SK-N-SH (cell line): Measurements from ENCODE around the gene NAXD. TPM values are rescaled to one million over a fixed set of nuclear protein-coding genes. Genes with fewer than 3 reads are reported as not detected.

ENCODE experiments used
- CTCF ChIA-PET: fragments of 300-600, 350-600 bp; formaldehyde crosslinking; extraction: SDS; loops from one replicate; lab custom pipeline; 2021; lab: Yijun Ruan, JAX
- POLR2A ChIA-PET: fragments of 350-600 bp; sonication (Branson Sonifier 250); formaldehyde crosslinking; extraction: SDS; loops from one replicate; lab custom pipeline; 2020; ENCODE audit warnings: antibody characterized with exemption, inconsistent platforms; lab: Yijun Ruan, JAX
- DNase-seq: peaks from one replicate; pipeline ENCODE4 v3.0.0; 2012
- H2AFZ ChIP-seq: fragments of 200-600 bp; sonication (generic); 2 replicates; pipeline ENCODE4 v1.8.1; 2016; ENCODE audit warnings: antibody characterized with exemption, mild to moderate bottlenecking, low read depth
- H3F3A ChIP-seq: fragments of 200-600 bp; sonication (generic); replicated peaks from 2 replicates; pipeline ENCODE3; 2016; ENCODE audit warnings: antibody characterized with exemption, mild to moderate bottlenecking; ENCODE audit not compliant: insufficient read depth
- H3K27ac ChIP-seq, 2 experiments: fragments of 200-500 bp in 1 of 2; fragments of 200-600 bp in 1 of 2; sonication (Bioruptor generic) in 1 of 2; sonication (generic), shearing (Covaris generic) in 1 of 2; 2 replicates each; pipeline versions ENCODE4 v1.5.1 to v1.6.1; 2014 to 2016; ENCODE audit warnings: low read depth in 2 of 2, inconsistent platforms in 1 of 2, low read length in 1 of 2, mild to moderate bottlenecking in 1 of 2, mixed read lengths in 1 of 2
- H3K27me3 ChIP-seq: fragments of 200-600 bp; sonication (generic), shearing (Covaris generic); 2 replicates; pipeline ENCODE4 v1.6.1; 2016; ENCODE audit warnings: mixed run types; ENCODE audit not compliant: insufficient read depth
- H3K36me3 ChIP-seq, 2 experiments: fragments of 200-500 bp in 1 of 2; fragments of 200-600 bp in 1 of 2; sonication (Bioruptor generic) in 1 of 2; sonication (generic) in 1 of 2; replicated peaks in 1 of 2; 2 replicates each; pipeline versions ENCODE3 to v1.5.1; 2014 to 2016; ENCODE audit warnings: low read length in 1 of 2, mild to moderate bottlenecking in 1 of 2; ENCODE audit not compliant: insufficient read depth in 2 of 2, control insufficient read depth in 1 of 2
- H3K4me1 ChIP-seq, 2 experiments: fragments of 200-500 bp in 1 of 2; fragments of 200-600 bp in 1 of 2; sonication (Bioruptor generic) in 1 of 2; sonication (generic), shearing (Covaris generic) in 1 of 2; 2 replicates each; pipeline versions ENCODE4 v1.5.1 to v1.6.1; 2014 to 2016; ENCODE audit warnings: low read depth in 1 of 2, low read length in 1 of 2, mixed run types in 1 of 2; ENCODE audit not compliant: insufficient read depth in 2 of 2, control insufficient read depth in 1 of 2
- H3K4me2 ChIP-seq: fragments of 200-600 bp; sonication (generic), shearing (Covaris generic); 2 replicates; pipeline ENCODE4 v1.6.1; 2017; ENCODE audit warnings: mixed run types
- H3K4me3 ChIP-seq, 2 experiments: fragments of 200-500 bp in 1 of 2; fragments of 200-600 bp in 1 of 2; sonication (Bioruptor generic) in 1 of 2; sonication (generic), shearing (Covaris generic) in 1 of 2; 2 replicates each; pipeline versions ENCODE4 v1.5.1 to v1.8.1; 2014 to 2016; ENCODE audit warnings: low read depth in 2 of 2, inconsistent platforms in 1 of 2, low read length in 1 of 2, mild to moderate bottlenecking in 1 of 2, mixed read lengths in 1 of 2, moderate library complexity in 1 of 2
- H3K79me2 ChIP-seq: fragments of 200-600 bp; sonication (generic); 2 replicates; pipeline ENCODE4 v1.8.1; 2017; ENCODE audit warnings: mild to moderate bottlenecking; ENCODE audit not compliant: insufficient read depth
- H3K9ac ChIP-seq: fragments of 200-600 bp; sonication (generic); 2 replicates; pipeline ENCODE4 v1.6.1; 2017; ENCODE audit warnings: mixed run types
- H3K9me2 ChIP-seq: fragments of 200-600 bp; sonication (generic); 2 replicates; pipeline ENCODE4 v1.6.1; 2017; ENCODE audit warnings: mixed run types
- H3K9me3 ChIP-seq: fragments of 200-600 bp; sonication (generic); 2 replicates; pipeline ENCODE4 v1.6.1; 2017; ENCODE audit warnings: mixed run types, mild to moderate bottlenecking, moderate library complexity
- H4K20me1 ChIP-seq: fragments of 200-600 bp; sonication (generic); 2 replicates; pipeline ENCODE4 v1.6.1; 2017; ENCODE audit warnings: mild to moderate bottlenecking, mixed run types; ENCODE audit not compliant: insufficient read depth
- EZH2phosphoT487 ChIP-seq: fragments of 200-600 bp; sonication (generic); IDR thresholded peaks from 2 replicates; pipeline ENCODE4 v1.6.1; 2017; ENCODE audit warnings: low read depth, mixed run types, mild to moderate bottlenecking, antibody characterized with exemption, moderate library complexity, borderline replicate concordance
- MXI1 ChIP-seq: IDR thresholded peaks from 2 replicates; pipeline ENCODE4 v1.6.1; 2012; ENCODE audit warnings: mild to moderate bottlenecking, low read depth, low read length, improper control_type of control experiment
- POLR2AphosphoS5 ChIP-seq: IDR thresholded peaks from 2 replicates; pipeline ENCODE4 v1.6.1; 2012; ENCODE audit warnings: low read depth, low read length
- RAD21 ChIP-seq: IDR thresholded peaks from 2 replicates; pipeline ENCODE4 v1.6.1; 2012; ENCODE audit warnings: mild to moderate bottlenecking, low read length
- RFX5 ChIP-seq: IDR thresholded peaks from 2 replicates; pipeline ENCODE4 v1.6.1; 2012; ENCODE audit warnings: mild to moderate bottlenecking, improper control_type of control experiment, low read length
- SMC3 ChIP-seq: IDR thresholded peaks from 2 replicates; pipeline ENCODE4 v1.6.1; 2012; ENCODE audit warnings: low read depth, low read length, improper control_type of control experiment
- WGBS: methylation state at CpG from one replicate; pipeline ENCODE4 v1.1.6; 2017; ENCODE audit warnings: low lambda C conversion rate; 5-methylcytosine and 5-hydroxymethylcytosine counted together
- polyA plus RNA-seq, 3 experiments: library from polyadenylated mRNA; depleted of rRNA; stranded (reverse); fragments of >200 nt; gene quantifications; 2 replicates each; pipeline ENCODE4 v1.2.3, GENCODE V29; 2012
- TF ChIP-seq, protein P1 (sequence below): fragments of 150-350 bp; IDR thresholded peaks from 2 replicates; pipeline ENCODE4 v1.6.1; 2017; ENCODE audit warnings: antibody characterized with exemption, low read length, low read depth, borderline replicate concordance
- TF ChIP-seq, protein P2 (sequence below): fragments of 200-600 bp; sonication (generic); IDR thresholded peaks from 2 replicates; pipeline ENCODE4 v1.6.1; 2017; ENCODE audit warnings: antibody characterized with exemption, mild to moderate bottlenecking, moderate library complexity
- TF ChIP-seq, protein P3 (sequence below): IDR thresholded peaks from 2 replicates; pipeline ENCODE4 v1.6.1; 2012; ENCODE audit warnings: mild to moderate bottlenecking, low read depth, low read length, moderate library complexity

NAXD gene
- polyA plus RNA-seq, 1 of the 3 experiments (the other 2 are of a cell fraction), result 32.4 TPM

DNA sequence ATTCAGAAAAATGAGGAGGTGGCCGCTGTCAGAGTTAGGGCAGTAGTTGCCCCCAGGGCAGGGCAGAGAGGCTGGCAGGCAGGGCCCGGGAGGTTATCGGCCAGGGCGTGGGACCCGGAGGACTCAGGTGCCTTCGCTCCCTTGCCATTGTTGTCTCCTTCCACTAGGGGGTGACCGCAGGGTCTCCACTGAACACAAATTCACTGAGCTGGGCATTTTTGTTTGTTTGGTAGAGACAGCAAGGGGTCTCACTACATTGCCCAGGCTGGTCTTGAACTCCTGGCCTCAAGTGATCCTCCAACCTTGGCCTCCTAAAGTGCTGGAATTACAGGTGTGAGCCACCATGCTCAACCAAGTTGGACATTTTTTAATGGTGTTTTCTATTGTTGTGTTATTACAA, 65.5 kb downstream of the NAXD start:
- TF ChIP-seq SMC3 (peak; percentile 32; the same call in 1 of the 2 replicates), RAD21 (peak; percentile 36)
- TF ChIP-seq, protein P1, sequence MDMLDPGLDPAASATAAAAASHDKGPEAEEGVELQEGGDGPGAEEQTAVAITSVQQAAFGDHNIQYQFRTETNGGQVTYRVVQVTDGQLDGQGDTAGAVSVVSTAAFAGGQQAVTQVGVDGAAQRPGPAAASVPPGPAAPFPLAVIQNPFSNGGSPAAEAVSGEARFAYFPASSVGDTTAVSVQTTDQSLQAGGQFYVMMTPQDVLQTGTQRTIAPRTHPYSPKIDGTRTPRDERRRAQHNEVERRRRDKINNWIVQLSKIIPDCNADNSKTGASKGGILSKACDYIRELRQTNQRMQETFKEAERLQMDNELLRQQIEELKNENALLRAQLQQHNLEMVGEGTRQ, result no peak
- TF ChIP-seq, protein P2, sequence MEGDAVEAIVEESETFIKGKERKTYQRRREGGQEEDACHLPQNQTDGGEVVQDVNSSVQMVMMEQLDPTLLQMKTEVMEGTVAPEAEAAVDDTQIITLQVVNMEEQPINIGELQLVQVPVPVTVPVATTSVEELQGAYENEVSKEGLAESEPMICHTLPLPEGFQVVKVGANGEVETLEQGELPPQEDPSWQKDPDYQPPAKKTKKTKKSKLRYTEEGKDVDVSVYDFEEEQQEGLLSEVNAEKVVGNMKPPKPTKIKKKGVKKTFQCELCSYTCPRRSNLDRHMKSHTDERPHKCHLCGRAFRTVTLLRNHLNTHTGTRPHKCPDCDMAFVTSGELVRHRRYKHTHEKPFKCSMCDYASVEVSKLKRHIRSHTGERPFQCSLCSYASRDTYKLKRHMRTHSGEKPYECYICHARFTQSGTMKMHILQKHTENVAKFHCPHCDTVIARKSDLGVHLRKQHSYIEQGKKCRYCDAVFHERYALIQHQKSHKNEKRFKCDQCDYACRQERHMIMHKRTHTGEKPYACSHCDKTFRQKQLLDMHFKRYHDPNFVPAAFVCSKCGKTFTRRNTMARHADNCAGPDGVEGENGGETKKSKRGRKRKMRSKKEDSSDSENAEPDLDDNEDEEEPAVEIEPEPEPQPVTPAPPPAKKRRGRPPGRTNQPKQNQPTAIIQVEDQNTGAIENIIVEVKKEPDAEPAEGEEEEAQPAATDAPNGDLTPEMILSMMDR, result peak; percentile 56
- CTCF ChIA-PET, result interaction anchor here (0.6 to 2.1 kb wide), 9 partner anchors 8 to 139 kb away, joined by 3 to 6 read pairs (median 4); no protein-coding TSS in a partner anchor

DNA sequence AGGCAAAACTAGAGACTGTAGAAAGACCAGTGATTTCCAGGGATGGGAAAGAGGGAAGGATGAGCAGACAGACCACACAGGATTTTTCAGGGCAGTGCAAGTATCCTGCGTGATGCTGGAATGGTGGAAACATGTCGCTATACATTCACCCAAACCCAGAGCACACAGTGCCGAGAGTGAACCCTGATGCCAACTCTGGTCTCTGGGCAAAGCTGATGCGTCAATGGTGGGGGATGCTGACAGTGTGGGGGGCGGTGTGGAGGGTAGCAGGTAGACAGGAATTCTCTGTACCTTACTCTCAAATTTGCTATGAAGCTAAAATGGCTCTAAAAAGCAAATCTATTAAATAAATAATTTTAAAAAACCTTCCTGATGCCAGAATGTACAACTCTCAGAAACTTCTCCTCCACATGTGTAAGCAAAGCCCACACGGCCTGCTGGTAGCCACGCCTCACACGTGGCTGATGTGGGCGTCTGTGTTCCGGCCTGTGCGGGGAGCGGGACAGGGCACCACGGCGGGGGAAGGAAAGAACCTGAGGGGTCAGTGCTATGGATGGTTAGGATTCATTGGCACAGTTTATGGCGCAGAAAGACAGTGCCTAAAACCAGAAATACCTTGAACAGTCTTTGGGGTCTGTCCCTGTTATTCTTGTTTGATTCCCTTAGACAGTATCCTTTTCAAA, 66.7 kb downstream of the NAXD start:
- no peaks in the 10 kb centered on the region for H3K4me1 ChIP-seq
- no peak for TF ChIP-seq MXI1
- no peak for TF ChIP-seq EZH2phosphoT487
- no peak for TF ChIP-seq POLR2AphosphoS5
- no peak for TF ChIP-seq RFX5
- TF ChIP-seq SMC3, result no peak
- TF ChIP-seq, protein P3, sequence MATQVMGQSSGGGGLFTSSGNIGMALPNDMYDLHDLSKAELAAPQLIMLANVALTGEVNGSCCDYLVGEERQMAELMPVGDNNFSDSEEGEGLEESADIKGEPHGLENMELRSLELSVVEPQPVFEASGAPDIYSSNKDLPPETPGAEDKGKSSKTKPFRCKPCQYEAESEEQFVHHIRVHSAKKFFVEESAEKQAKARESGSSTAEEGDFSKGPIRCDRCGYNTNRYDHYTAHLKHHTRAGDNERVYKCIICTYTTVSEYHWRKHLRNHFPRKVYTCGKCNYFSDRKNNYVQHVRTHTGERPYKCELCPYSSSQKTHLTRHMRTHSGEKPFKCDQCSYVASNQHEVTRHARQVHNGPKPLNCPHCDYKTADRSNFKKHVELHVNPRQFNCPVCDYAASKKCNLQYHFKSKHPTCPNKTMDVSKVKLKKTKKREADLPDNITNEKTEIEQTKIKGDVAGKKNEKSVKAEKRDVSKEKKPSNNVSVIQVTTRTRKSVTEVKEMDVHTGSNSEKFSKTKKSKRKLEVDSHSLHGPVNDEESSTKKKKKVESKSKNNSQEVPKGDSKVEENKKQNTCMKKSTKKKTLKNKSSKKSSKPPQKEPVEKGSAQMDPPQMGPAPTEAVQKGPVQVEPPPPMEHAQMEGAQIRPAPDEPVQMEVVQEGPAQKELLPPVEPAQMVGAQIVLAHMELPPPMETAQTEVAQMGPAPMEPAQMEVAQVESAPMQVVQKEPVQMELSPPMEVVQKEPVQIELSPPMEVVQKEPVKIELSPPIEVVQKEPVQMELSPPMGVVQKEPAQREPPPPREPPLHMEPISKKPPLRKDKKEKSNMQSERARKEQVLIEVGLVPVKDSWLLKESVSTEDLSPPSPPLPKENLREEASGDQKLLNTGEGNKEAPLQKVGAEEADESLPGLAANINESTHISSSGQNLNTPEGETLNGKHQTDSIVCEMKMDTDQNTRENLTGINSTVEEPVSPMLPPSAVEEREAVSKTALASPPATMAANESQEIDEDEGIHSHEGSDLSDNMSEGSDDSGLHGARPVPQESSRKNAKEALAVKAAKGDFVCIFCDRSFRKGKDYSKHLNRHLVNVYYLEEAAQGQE, result no peak
- no peak for DNase-seq
- POLR2A ChIA-PET, result no interaction called here
- no peaks in the 10 kb centered on the region for H3K79me2 ChIP-seq
- WGBS, result 89% methylated on average over 13 of the region's 15 CpGs
- CTCF ChIA-PET, result interaction anchor here (0.9 to 1.7 kb wide), 10 partner anchors 10 to 243 kb away, joined by 3 to 6 read pairs (median 3); no protein-coding TSS in a partner anchor
- peaks cover 4% of the 10 kb centered on the region for H3F3A ChIP-seq
- no peak overlapping the region for H2AFZ ChIP-seq
- no peak overlapping the region for H3K27ac ChIP-seq
- H3K27me3 ChIP-seq, result no peaks in the 10 kb centered on the region
- no peak overlapping the region for H3K9ac ChIP-seq
- H3K4me2 ChIP-seq, result no peak overlapping the region
- no peaks in the 10 kb centered on the region for H3K9me3 ChIP-seq
- H3K9me2 ChIP-seq, result no peaks in the 10 kb centered on the region
- H3K4me3 ChIP-seq, result no peak overlapping the region
- H4K20me1 ChIP-seq, result no peaks in the 10 kb centered on the region
- H3K36me3 ChIP-seq, result peaks cover 34 to 56% of the 10 kb centered on the region in 2 experiments

More for the DNA sequence above, 65.5 kb downstream of the NAXD start:
- no peak overlapping the region for H2AFZ ChIP-seq
- no peaks in the 10 kb centered on the region for H4K20me1 ChIP-seq
- DNase-seq, result peak; percentile 69
- H3K9ac ChIP-seq, result no peak overlapping the region
- peaks cover 4% of the 10 kb centered on the region for H3F3A ChIP-seq
- H3K36me3 ChIP-seq, result peaks cover 33 to 61% of the 10 kb centered on the region in 2 experiments
- no peak overlapping the region for H3K4me2 ChIP-seq
- no peaks in the 10 kb centered on the region for H3K9me2 ChIP-seq
- WGBS, result 73% methylated on average over 4 of the region's 7 CpGs
- no peak overlapping the region for H3K27ac ChIP-seq
- H3K79me2 ChIP-seq, result no peaks in the 10 kb centered on the region; the same call in 1 of the 2 replicates
- no peaks in the 10 kb centered on the region for H3K4me1 ChIP-seq
- H3K27me3 ChIP-seq, result no peaks in the 10 kb centered on the region
- H3K4me3 ChIP-seq, result no peak overlapping the region
- H3K9me3 ChIP-seq, result no peaks in the 10 kb centered on the region
- POLR2A ChIA-PET, result no interaction called here
